NB4 (cell line): Measurements from ENCODE around the gene RELA.

Experiments
- CTCF ChIP-seq: IDR thresholded peaks from one replicate; pipeline ENCODE4 v1.5.1; 2012; ENCODE audit warnings: low read depth, low read length
- POLR2A ChIP-seq: IDR thresholded peaks from 2 replicates; pipeline ENCODE4 v1.6.1; 2011; ENCODE audit warnings: mild to moderate bottlenecking; ENCODE audit not compliant: insufficient read length; ENCODE audit errors: extremely low read depth

- TF ChIP-seq CTCF: no peak
- no peak for TF ChIP-seq POLR2A
Measured at GRCh38 chr11:65607614-65608426, 54.9 kb downstream of the RELA start.
